ENCODE results near the gene RARS1. TPM values are rescaled to one million over a fixed set of nuclear protein-coding genes. Genes with fewer than 3 reads are reported as not detected.

RARS1 gene
- total and polyA plus RNA-seq, 2 of the 8 experiments (the other 6 are each of a cell fraction or from before 2014, with no cell fraction given), result 30.2 to 108 TPM

DNA sequence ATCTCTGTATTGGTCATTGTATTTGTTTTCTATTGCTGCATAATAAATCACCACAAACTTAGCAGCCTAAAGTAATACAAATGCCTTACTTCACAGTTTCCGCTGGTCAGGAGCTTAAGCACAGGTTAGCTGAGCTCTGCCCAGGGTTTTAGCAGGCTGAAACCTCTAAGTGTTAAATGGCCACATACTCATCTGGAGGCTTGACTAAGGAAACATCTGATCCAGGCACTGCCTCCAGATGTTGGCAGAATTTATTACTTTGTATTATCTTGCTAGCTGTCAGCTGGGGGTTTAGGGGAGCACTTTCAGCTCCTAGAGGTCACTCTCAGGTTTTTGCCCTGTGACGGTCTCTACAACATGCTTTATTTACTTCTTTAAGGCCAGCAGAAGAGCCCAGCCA lies 23.2 kb upstream of the RARS1 start:
- Histone ChIP-seq H3K9ac (replicated peaks in 1 of 4; ENCODE audit: extremely low read depth in 1 of 4, low read depth in 3 of 4, low read length in 3 of 4) (no peak overlapping the region), H2BK12ac (ENCODE audit: low read depth, low read length) (no peak overlapping the region), H2AK5ac (ENCODE audit: low read depth, low read length) (no peak overlapping the region), H2BK5ac (ENCODE audit: low read depth, low read length) (no peak overlapping the region), H3K27ac (ENCODE audit: low read depth, low read length) (no peak overlapping the region), H3K14ac (ENCODE audit: insufficient read length) (no peak overlapping the region), H4K91ac (replicated peaks; ENCODE audit: insufficient read length, low read length) (no peak overlapping the region), H4K20me1 (replicated peaks in 1 of 2; ENCODE audit: control insufficient read depth in 1 of 2, insufficient read depth in 2 of 2, low read length in 2 of 2) (no peaks in the 10 kb centered on the region), H2BK20ac (ENCODE audit: low read length) (no peak overlapping the region), H2BK15ac (ENCODE audit: low read length) (no peak overlapping the region), H3K4me2 (ENCODE audit: insufficient read depth in 1 of 2, low read depth in 2 of 2, low read length in 2 of 2) (no peak overlapping the region), H3K4me3 (ENCODE audit: extremely low read depth in 1 of 4, insufficient read depth in 2 of 4, low read depth in 3 of 4, low read length in 4 of 4) (no peak overlapping the region), H3K56ac (replicated peaks; ENCODE audit: insufficient read length, low read depth, low read length) (no peak overlapping the region), H2BK120ac (replicated peaks; ENCODE audit: low read depth, low read length) (no peak overlapping the region), H3K18ac (ENCODE audit: extremely low read depth, low read length) (no peak overlapping the region), H4K8ac (ENCODE audit: extremely low read depth, insufficient read depth, low read length) (no peak overlapping the region), H3K23me2 (ENCODE audit: low read depth, low read length) (no peaks in the 10 kb centered on the region), H3K4ac (replicated peaks; ENCODE audit: insufficient read length, low read depth, low read length) (no peak overlapping the region), H3K27me3 (replicated peaks in 1 of 4; ENCODE audit: control insufficient read depth in 3 of 4, extremely low read depth in 1 of 4, insufficient read depth in 3 of 4, low read length in 3 of 4) (no peaks in the 10 kb centered on the region), H3K36me3 (ENCODE audit: control insufficient read depth in 2 of 4, insufficient read depth in 4 of 4, low read length in 3 of 4) (peaks cover 6 to 52% (median 22%) of the 10 kb centered on the region in 4 experiments; a peak in 7 of 8 replicates), H3K23ac (ENCODE audit: insufficient read length) (no peak overlapping the region), H2AFZ (ENCODE audit: low read length) (no peak overlapping the region), H3K4me1 (replicated peaks in 1 of 4; ENCODE audit: control insufficient read depth in 3 of 4, insufficient read depth in 4 of 4, low read length in 3 of 4) (no peaks in the 10 kb centered on the region), H3K79me2 (ENCODE audit: control insufficient read depth in 1 of 2, insufficient read depth in 2 of 2, low read length in 2 of 2) (no peaks in the 10 kb centered on the region), H3K9me3 (ENCODE audit: insufficient read depth in 2 of 2, low read depth in 1 of 2, low read length in 1 of 2) (no peaks in the 10 kb centered on the region), H3K79me1 (ENCODE audit: low read depth, low read length) (no peaks in the 10 kb centered on the region), H4K5ac (ENCODE audit: insufficient read length, low read depth, low read length) (no peak overlapping the region)
- DNase-seq (ENCODE audit: low read depth in 1 of 2, low spot score in 2 of 2) (no peak), FAIRE-seq (no peak)
- CTCF ChIA-PET (ENCODE audit: partially characterized antibody), result interaction anchor here (0.6 to 1.8 kb wide), 7 partner anchors 9 to 193 kb away, joined by 3 to 7 read pairs (median 4); no protein-coding TSS in a partner anchor
- POLR2A ChIA-PET (ENCODE audit: partially characterized antibody), result no interaction called here
- 89% methylated on average over 2 of the region's 2 CpGs; no CpG with 5 or more reads in 1 of the 2 experiments for WGBS, 2 experiments (ENCODE audit: extremely low coverage in 1 of 2, insufficient coverage in 1 of 2, insufficient read length in 1 of 2, insufficient replicate concordance in 2 of 2, low coverage in 1 of 2, low lambda C conversion rate in 2 of 2, missing lambda C conversion rate in 1 of 2)
- TF ChIP-seq CHD1 (IDR thresholded peaks at IDR 0.05; ENCODE audit: low read depth, low read length) (no peak), CREB1 (IDR thresholded peaks at IDR 0.05) (no peak), TEAD4 (IDR thresholded peaks at IDR 0.05; ENCODE audit: low read depth, low read length) (no peak), FOSL1 (IDR thresholded peaks at IDR 0.05; ENCODE audit: insufficient read depth, low read depth, low read length) (no peak), TBP (IDR thresholded peaks at IDR 0.05; ENCODE audit: low read depth, low read length) (no peak)
